ENCODE data around the gene TNFRSF25. TPM values are rescaled to one million over a fixed set of nuclear protein-coding genes. Genes with fewer than 3 reads are reported as not detected.

Gene TNFRSF25
- total RNA-seq, 1 donor from 2014 or later, result 27.9 TPM

GRCh38 chr1:6501279-6501813 is 35.4 kb upstream of the TNFRSF25 start:
- TF ChIP-seq CTCF (IDR thresholded peaks at IDR 0.05), result no peak
- Mint-ChIP-seq H3K27me3 (ENCODE audit: unreplicated experiment) (no peaks in the 10 kb centered on the region), H3K27ac (ENCODE audit: unreplicated experiment) (peak overlapping the region; percentile 92), H3K9me3 (ENCODE audit: unreplicated experiment) (no peaks in the 10 kb centered on the region), H3K4me1 (ENCODE audit: unreplicated experiment) (peaks cover 59% of the 10 kb centered on the region), H3K4me3 (ENCODE audit: unreplicated experiment) (no peak overlapping the region), H3K36me3 (ENCODE audit: unreplicated experiment) (no peaks in the 10 kb centered on the region)
- DNase-seq (ENCODE audit: extremely low spot score, unreplicated experiment), result no peak

GRCh38 chr1:6500544-6501278 is 34.7 kb upstream of the TNFRSF25 start:
- H3K9me3 Mint-ChIP-seq (ENCODE audit: unreplicated experiment), result no peaks in the 10 kb centered on the region
- no peak for TF ChIP-seq CTCF (IDR thresholded peaks at IDR 0.05)
- peak overlapping the region; percentile 92 for H3K27ac Mint-ChIP-seq (ENCODE audit: unreplicated experiment)
- peaks cover 64% of the 10 kb centered on the region for H3K4me1 Mint-ChIP-seq (ENCODE audit: unreplicated experiment)
- H3K27me3 Mint-ChIP-seq (ENCODE audit: unreplicated experiment), result no peaks in the 10 kb centered on the region
- no peaks in the 10 kb centered on the region for H3K36me3 Mint-ChIP-seq (ENCODE audit: unreplicated experiment)
- no peak overlapping the region for H3K4me3 Mint-ChIP-seq (ENCODE audit: unreplicated experiment)
- DNase-seq (ENCODE audit: extremely low spot score, unreplicated experiment), result no peak

GRCh38 chr1:6499296-6499695 is 33.3 kb upstream of the TNFRSF25 start:
- peak overlapping the region; percentile 62 for H3K27ac Mint-ChIP-seq (ENCODE audit: unreplicated experiment)
- no peak for TF ChIP-seq CTCF (IDR thresholded peaks at IDR 0.05)
- DNase-seq (ENCODE audit: extremely low spot score, unreplicated experiment), result no peak
- H3K9me3 Mint-ChIP-seq (ENCODE audit: unreplicated experiment), result no peaks in the 10 kb centered on the region
- no peak overlapping the region for H3K4me3 Mint-ChIP-seq (ENCODE audit: unreplicated experiment)
- peaks cover 63% of the 10 kb centered on the region for H3K4me1 Mint-ChIP-seq (ENCODE audit: unreplicated experiment)
- H3K36me3 Mint-ChIP-seq (ENCODE audit: unreplicated experiment), result no peaks in the 10 kb centered on the region
- H3K27me3 Mint-ChIP-seq (ENCODE audit: unreplicated experiment), result no peaks in the 10 kb centered on the region

GRCh38 chr1:6498576-6499111 is 32.7 kb upstream of the TNFRSF25 start:
- Mint-ChIP-seq H3K27me3 (ENCODE audit: unreplicated experiment) (no peaks in the 10 kb centered on the region), H3K36me3 (ENCODE audit: unreplicated experiment) (no peaks in the 10 kb centered on the region), H3K4me3 (ENCODE audit: unreplicated experiment) (no peak overlapping the region), H3K4me1 (ENCODE audit: unreplicated experiment) (peaks cover 63% of the 10 kb centered on the region), H3K9me3 (ENCODE audit: unreplicated experiment) (no peaks in the 10 kb centered on the region), H3K27ac (ENCODE audit: unreplicated experiment) (peak overlapping the region; percentile 62)
- DNase-seq (ENCODE audit: extremely low spot score, unreplicated experiment), result no peak
- TF ChIP-seq CTCF (IDR thresholded peaks at IDR 0.05), result no peak

GRCh38 chr1:6497867-6498575 is 32.0 kb upstream of the TNFRSF25 start:
- H3K27me3 Mint-ChIP-seq (ENCODE audit: unreplicated experiment), result no peaks in the 10 kb centered on the region
- no peaks in the 10 kb centered on the region for H3K36me3 Mint-ChIP-seq (ENCODE audit: unreplicated experiment)
- DNase-seq (ENCODE audit: extremely low spot score, unreplicated experiment), result no peak
- peak overlapping the region; percentile 71 for H3K4me3 Mint-ChIP-seq (ENCODE audit: unreplicated experiment)
- peaks cover 67% of the 10 kb centered on the region for H3K4me1 Mint-ChIP-seq (ENCODE audit: unreplicated experiment)
- no peaks in the 10 kb centered on the region for H3K9me3 Mint-ChIP-seq (ENCODE audit: unreplicated experiment)
- no peak for TF ChIP-seq CTCF (IDR thresholded peaks at IDR 0.05)
- H3K27ac Mint-ChIP-seq (ENCODE audit: unreplicated experiment), result peak overlapping the region; percentile 50
